ENCODE measurements around the gene RDX. TPM values are rescaled to one million over a fixed set of nuclear protein-coding genes. Genes with fewer than 3 reads are reported as not detected.

RDX gene
- total and polyA plus RNA-seq, 10 of the 15 experiments (the other 5 are each of a cell fraction or from before 2014, with no cell fraction given), result 24.6 to 62.2 (median 47.8) TPM

DNA sequence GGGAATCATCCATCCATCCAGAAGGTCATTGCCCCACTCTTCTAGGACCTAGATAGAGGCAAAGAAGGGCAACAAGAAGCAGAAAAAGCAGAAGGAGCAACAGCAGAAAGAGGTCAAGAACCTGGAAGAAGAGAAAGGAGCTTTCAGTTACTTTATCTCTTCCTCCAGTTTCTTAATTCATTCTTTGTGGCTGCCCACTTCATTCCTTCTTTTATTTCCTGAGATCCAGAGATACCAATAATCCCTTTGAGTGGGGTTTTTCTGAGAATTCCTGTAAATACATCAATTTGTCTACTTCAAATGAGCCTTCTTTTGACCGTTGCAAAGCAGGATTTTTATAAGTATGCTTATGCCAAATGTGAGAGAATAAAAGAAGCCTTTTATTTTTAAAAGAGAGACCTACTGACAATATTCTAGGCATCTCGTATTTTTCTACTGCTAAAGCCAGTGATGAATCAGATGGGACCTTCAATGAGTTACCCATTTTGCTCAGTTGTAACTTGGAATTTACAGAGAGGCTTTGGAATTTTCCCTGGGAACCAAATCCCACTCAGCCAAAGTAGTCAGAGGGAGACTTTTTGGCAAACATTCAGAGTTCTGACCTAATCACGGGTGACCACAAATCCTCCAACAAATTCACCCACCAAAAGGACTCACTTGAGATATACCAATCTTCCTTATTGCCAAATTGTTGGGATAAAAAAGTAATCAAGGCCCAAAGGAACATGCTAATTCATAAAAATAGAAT lies 148.3 kb downstream of the RDX start (continued):
- TF ChIP-seq ZSCAN29 (IDR thresholded peaks at IDR 0.05), result no peak

DNA sequence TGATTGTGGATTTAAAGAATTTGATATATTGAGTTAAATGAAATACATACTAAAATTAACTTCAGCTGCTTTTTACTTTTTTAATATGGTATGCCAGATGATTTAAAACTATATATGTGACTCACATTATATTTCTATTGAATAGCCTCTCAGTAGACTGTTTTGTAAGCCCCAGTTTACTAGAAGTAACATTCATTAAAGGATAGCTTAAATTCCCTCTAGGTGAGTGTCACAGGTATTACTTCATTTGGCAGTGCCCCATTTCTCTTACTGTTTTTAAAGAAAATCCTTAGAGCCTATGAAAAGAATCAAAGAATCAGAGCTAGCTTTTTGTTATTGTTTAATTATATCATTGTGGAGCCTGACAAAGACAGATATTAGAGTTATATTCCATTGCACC lies 154.6 kb downstream of the RDX start:
- H3K27me3 ChIP-seq (replicated peaks in 1 of 2; ENCODE audit: control insufficient read depth in 2 of 2, insufficient read depth in 2 of 2, low read length in 1 of 2), result no peaks in the 10 kb centered on the region
- no peak overlapping the region for H3K4me3 ChIP-seq
- intact Hi-C loops (cut with micrococcal nuclease; ENCODE audit: unreplicated experiment) (no loop called here), in situ Hi-C loops (cut with MboI) (no loop called here)
- H3K36me3 ChIP-seq (ENCODE audit: control insufficient read depth in 2 of 2, insufficient read depth in 2 of 2, low read length in 1 of 2), result peaks cover 0 to 3% of the 10 kb centered on the region in 2 experiments; a peak in 1 of 4 replicates
- H4K20me1 ChIP-seq (ENCODE audit: control insufficient read depth, insufficient read depth), result no peaks in the 10 kb centered on the region
- no peaks in the 10 kb centered on the region for H3K4me1 ChIP-seq (ENCODE audit: control insufficient read depth, insufficient read depth, low read length)
- H3K4me2 ChIP-seq (ENCODE audit: control insufficient read depth, insufficient read depth), result no peak overlapping the region
- DNase-seq (ENCODE audit: low read depth, low spot score), result no peak
- H3K27ac ChIP-seq (ENCODE audit: control insufficient read depth, insufficient read depth), result no peak overlapping the region
- no peak overlapping the region for H2AFZ ChIP-seq (ENCODE audit: control insufficient read depth, low read depth, low read length)
- no peak overlapping the region for H3K9ac ChIP-seq (ENCODE audit: control insufficient read depth, insufficient read depth, low read length)
- no peak for ATAC-seq
- ChIA-PET POLR2A (interaction anchor here (0.6 to 2.1 kb wide), 2 partner anchors 14 to 1334 kb away, joined by 3 to 7 read pairs; no protein-coding TSS in a partner anchor), CTCF (interaction anchor here (0.5 to 1.9 kb wide), 6 partner anchors 11 to 442 kb away, joined by 3 to 5 read pairs (median 3); no protein-coding TSS in a partner anchor), RAD21 (ENCODE audit: unreplicated experiment) (interaction anchor here (0.7 kb wide), 1 partner anchor 42 kb away, joined by 3 read pairs; no protein-coding TSS in a partner anchor), SMC1A (ENCODE audit: uncharacterized antibody, unreplicated experiment) (interaction anchor here (1.0 to 1.6 kb wide), 7 partner anchors 14 to 287 kb away, joined by 3 to 6 read pairs (median 3); no protein-coding TSS in a partner anchor)
- TF ChIP-seq MEF2B (IDR thresholded peaks at IDR 0.05; ENCODE audit: partially characterized antibody, poor library complexity, severe bottlenecking), result no peak
- BruUV-seq (replicated peaks), result no TSS peak
- FAIRE-seq, result no peak
- H3K9me3 ChIP-seq (replicated peaks; ENCODE audit: control insufficient read depth, insufficient read depth, low read length), result no peaks in the 10 kb centered on the region; the same call in 2 of the 3 replicates
- peaks cover 2% of the 10 kb centered on the region for H3K79me2 ChIP-seq (ENCODE audit: control insufficient read depth, insufficient read depth, low read length)

DNA sequence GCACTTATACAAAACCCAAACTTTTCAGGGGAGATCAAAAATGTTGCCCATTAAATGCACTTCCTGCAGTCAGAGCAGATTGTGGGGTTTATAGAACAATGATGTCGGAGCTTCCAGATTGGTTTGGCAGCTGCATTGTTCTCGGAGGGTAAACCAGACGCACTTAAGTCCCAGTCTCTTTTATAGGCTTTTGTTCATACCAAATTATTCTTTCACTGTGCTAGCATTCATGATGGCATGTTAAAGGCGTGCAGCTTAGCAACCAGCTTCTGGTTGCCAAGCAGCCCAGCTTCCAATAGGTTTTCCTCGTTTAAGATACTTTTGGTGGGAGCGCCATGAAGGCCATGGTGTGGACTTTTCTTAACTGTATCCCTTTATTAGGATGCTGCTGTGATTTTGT lies 162.3 kb downstream of the RDX start:
- Histone ChIP-seq H2AFZ (ENCODE audit: control insufficient read depth, low read depth, low read length) (no peak overlapping the region), H3K36me3 (ENCODE audit: control insufficient read depth in 2 of 2, insufficient read depth in 2 of 2, low read length in 1 of 2) (no peaks in the 10 kb centered on the region; a peak in 1 of 4 replicates), H4K20me1 (ENCODE audit: control insufficient read depth, insufficient read depth) (no peaks in the 10 kb centered on the region), H3K27me3 (replicated peaks in 1 of 2; ENCODE audit: control insufficient read depth in 2 of 2, insufficient read depth in 2 of 2, low read length in 1 of 2) (no peaks in the 10 kb centered on the region), H3K9me3 (replicated peaks; ENCODE audit: control insufficient read depth, insufficient read depth, low read length) (no peaks in the 10 kb centered on the region), H3K4me2 (ENCODE audit: control insufficient read depth, insufficient read depth) (no peak overlapping the region), H3K27ac (ENCODE audit: control insufficient read depth, insufficient read depth) (no peak overlapping the region), H3K79me2 (ENCODE audit: control insufficient read depth, insufficient read depth, low read length) (peaks cover 6% of the 10 kb centered on the region), H3K9ac (ENCODE audit: control insufficient read depth, insufficient read depth, low read length) (no peak overlapping the region), H3K4me1 (ENCODE audit: control insufficient read depth, insufficient read depth, low read length) (no peaks in the 10 kb centered on the region), H3K4me3 (no peak overlapping the region)
- in situ Hi-C loops (cut with MboI) (no loop called here), intact Hi-C loops (cut with micrococcal nuclease; ENCODE audit: unreplicated experiment) (no loop called here)
- FAIRE-seq (no peak), DNase-seq (ENCODE audit: low read depth, low spot score) (no peak), ATAC-seq (no peak)
- ChIA-PET POLR2A (no interaction called here), RAD21 (ENCODE audit: unreplicated experiment) (interaction anchor here (0.8 kb wide), 1 partner anchor 188 kb away, joined by 3 read pairs; no protein-coding TSS in a partner anchor), CTCF (interaction anchor here (1.0 to 1.8 kb wide), 2 partner anchors 23 to 31 kb away, joined by 3 read pairs; no protein-coding TSS in a partner anchor), SMC1A (ENCODE audit: uncharacterized antibody, unreplicated experiment) (interaction anchor here (1.1 to 2.0 kb wide), 3 partner anchors 12 to 35 kb away, joined by 3 to 10 read pairs (median 3); no protein-coding TSS in a partner anchor)
- BruUV-seq (replicated peaks), result no TSS peak
- WGBS (ENCODE audit: insufficient coverage, insufficient replicate concordance, low lambda C conversion rate, missing lambda C conversion rate), result 89% methylated on average over 6 of the region's 6 CpGs
- TF ChIP-seq, protein P1, sequence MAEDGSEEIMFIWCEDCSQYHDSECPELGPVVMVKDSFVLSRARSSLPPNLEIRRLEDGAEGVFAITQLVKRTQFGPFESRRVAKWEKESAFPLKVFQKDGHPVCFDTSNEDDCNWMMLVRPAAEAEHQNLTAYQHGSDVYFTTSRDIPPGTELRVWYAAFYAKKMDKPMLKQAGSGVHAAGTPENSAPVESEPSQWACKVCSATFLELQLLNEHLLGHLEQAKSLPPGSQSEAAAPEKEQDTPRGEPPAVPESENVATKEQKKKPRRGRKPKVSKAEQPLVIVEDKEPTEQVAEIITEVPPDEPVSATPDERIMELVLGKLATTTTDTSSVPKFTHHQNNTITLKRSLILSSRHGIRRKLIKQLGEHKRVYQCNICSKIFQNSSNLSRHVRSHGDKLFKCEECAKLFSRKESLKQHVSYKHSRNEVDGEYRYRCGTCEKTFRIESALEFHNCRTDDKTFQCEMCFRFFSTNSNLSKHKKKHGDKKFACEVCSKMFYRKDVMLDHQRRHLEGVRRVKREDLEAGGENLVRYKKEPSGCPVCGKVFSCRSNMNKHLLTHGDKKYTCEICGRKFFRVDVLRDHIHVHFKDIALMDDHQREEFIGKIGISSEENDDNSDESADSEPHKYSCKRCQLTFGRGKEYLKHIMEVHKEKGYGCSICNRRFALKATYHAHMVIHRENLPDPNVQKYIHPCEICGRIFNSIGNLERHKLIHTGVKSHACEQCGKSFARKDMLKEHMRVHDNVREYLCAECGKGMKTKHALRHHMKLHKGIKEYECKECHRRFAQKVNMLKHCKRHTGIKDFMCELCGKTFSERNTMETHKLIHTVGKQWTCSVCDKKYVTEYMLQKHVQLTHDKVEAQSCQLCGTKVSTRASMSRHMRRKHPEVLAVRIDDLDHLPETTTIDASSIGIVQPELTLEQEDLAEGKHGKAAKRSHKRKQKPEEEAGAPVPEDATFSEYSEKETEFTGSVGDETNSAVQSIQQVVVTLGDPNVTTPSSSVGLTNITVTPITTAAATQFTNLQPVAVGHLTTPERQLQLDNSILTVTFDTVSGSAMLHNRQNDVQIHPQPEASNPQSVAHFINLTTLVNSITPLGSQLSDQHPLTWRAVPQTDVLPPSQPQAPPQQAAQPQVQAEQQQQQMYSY (CRISPR knock-in tag; IDR thresholded peaks at IDR 0.05), result no peak
- TF ChIP-seq, protein P2, sequence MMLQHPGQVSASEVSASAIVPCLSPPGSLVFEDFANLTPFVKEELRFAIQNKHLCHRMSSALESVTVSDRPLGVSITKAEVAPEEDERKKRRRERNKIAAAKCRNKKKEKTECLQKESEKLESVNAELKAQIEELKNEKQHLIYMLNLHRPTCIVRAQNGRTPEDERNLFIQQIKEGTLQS (IDR thresholded peaks at IDR 0.05; ENCODE audit: borderline replicate concordance, extremely low read depth, low read depth, low read length), result no peak
- TF ChIP-seq RAD21 (IDR thresholded peaks at IDR 0.05; ENCODE audit: insufficient read depth, low read depth, low read length) (no peak), TCF3 (IDR thresholded peaks at IDR 0.05; ENCODE audit: borderline replicate concordance, insufficient read depth, low read depth, low read length) (no peak), NRF1 (conservative IDR thresholded peaks at IDR 0.05; ENCODE audit: low read depth, low read length) (no peak), MYB (IDR thresholded peaks at IDR 0.05; ENCODE audit: borderline replicate concordance, low read depth, low read length) (no peak), NFYA (IDR thresholded peaks at IDR 0.05; ENCODE audit: borderline replicate concordance, low read depth, low read length) (no peak)
